ENCODE results near the gene RNF157. TPM values are rescaled to one million over a fixed set of nuclear protein-coding genes. Genes with fewer than 3 reads are reported as not detected.
"Not testable (repeated sequence)": the region's sequence is repeated elsewhere in the genome, so short reads cannot be mapped to it uniquely, and the experiment has no call there.

The RNF157 gene
- total and polyA plus RNA-seq, 2 experiments from 2014 or later: 11.0 to 15.0 TPM

DNA sequence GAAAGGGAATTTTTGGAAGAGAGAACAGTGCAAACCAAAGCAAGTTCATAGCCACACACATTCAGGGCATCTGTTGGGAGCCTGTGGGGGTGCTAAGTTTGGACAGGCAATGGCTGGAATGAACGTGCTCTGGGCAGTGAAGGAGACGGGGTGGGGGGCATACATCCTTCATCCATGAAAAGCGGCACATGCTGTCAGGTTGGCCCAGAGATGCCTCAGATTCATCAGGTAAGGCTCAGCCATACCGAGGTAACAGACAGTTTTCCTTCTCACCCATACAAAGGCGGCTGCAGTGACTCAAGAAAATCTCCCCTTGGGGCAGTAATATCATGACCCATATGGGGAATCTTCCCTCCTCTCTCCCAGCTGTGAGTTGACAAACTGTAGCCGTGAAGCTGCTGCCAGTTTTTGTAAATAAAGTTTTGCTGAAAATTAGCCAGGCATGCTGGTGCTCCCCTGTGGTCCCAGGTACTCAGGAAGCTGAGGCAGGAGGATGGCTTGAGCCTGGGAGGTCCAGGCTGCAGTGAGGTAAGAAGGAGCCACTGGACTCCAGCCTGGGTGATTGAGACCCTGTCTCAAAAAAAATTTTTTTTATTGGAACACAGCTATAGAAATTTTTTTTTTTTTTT, 15.6 kb upstream of the RNF157 start:
- no peak for DNase-seq (ENCODE audit: low read depth in 1 of 2, low spot score in 1 of 2)
- Histone ChIP-seq H3K4me1 (ENCODE audit: low read depth) (peaks cover 3% of the 10 kb centered on the region), H3K4me3 (no peak overlapping the region), H3K27me3 (no peaks in the 10 kb centered on the region), H3K36me3 (no peaks in the 10 kb centered on the region), H3K27ac (no peak overlapping the region), H3K9me3 (ENCODE audit: low read depth) (no peaks in the 10 kb centered on the region)
- TF ChIP-seq, protein P1, sequence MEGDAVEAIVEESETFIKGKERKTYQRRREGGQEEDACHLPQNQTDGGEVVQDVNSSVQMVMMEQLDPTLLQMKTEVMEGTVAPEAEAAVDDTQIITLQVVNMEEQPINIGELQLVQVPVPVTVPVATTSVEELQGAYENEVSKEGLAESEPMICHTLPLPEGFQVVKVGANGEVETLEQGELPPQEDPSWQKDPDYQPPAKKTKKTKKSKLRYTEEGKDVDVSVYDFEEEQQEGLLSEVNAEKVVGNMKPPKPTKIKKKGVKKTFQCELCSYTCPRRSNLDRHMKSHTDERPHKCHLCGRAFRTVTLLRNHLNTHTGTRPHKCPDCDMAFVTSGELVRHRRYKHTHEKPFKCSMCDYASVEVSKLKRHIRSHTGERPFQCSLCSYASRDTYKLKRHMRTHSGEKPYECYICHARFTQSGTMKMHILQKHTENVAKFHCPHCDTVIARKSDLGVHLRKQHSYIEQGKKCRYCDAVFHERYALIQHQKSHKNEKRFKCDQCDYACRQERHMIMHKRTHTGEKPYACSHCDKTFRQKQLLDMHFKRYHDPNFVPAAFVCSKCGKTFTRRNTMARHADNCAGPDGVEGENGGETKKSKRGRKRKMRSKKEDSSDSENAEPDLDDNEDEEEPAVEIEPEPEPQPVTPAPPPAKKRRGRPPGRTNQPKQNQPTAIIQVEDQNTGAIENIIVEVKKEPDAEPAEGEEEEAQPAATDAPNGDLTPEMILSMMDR (IDR thresholded peaks at IDR 0.05; ENCODE audit: low read depth, low read length): no peak

DNA sequence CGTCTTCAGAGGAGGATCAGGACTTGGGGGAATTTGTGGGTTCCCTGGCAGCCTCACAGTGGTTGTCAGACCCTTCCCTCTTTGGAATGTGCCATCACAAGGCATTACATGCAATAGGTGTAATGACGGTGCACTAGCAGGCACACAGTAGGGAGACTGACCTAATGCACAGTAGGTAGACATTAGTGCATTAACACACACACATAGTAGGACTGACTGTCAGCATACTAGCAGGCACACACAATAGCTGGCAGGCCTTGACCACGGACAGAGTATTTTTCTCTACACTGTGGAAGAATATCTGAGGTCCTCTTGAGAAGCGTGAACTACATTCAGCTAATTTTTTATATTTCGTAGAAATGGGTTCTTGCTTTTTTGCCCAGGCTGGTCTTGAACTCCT, 14.0 kb upstream of the RNF157 start:
- TF ChIP-seq, protein P1 (IDR thresholded peaks at IDR 0.05; ENCODE audit: low read depth, low read length): no peak
- no peak overlapping the region for H3K4me3 ChIP-seq
- no peak for DNase-seq (ENCODE audit: low read depth in 1 of 2, low spot score in 1 of 2)
- no peaks in the 10 kb centered on the region for H3K27me3 ChIP-seq
- H3K4me1 ChIP-seq (ENCODE audit: low read depth): peaks cover 3% of the 10 kb centered on the region
- no peaks in the 10 kb centered on the region for H3K36me3 ChIP-seq
- H3K27ac ChIP-seq: no peak overlapping the region
- no peaks in the 10 kb centered on the region for H3K9me3 ChIP-seq (ENCODE audit: low read depth)

DNA sequence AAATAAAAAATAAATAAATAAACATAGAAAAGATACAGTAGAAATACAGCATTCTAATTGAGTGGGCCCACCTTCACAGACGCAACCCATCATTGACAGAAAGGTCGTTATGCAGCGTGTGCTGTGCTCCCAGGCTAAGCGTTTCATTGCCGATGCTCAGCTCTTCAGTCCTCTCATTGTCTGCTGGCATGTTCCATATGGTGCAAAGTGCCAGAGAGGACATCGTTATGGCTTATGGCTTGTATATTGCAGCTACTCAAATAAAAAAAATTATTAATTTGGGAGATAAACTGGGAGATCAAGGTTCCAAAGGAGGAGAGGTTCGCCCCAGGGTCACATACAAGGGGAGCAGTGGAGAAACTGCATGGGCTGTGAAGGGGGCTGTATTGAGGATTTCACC, 13.5 kb upstream of the RNF157 start:
- no peaks in the 10 kb centered on the region for H3K27me3 ChIP-seq
- DNase-seq (ENCODE audit: low read depth in 1 of 2, low spot score in 1 of 2): no peak
- no peak overlapping the region for H3K4me3 ChIP-seq
- no peak overlapping the region for H3K27ac ChIP-seq
- H3K9me3 ChIP-seq (ENCODE audit: low read depth): no peaks in the 10 kb centered on the region
- peaks cover 3% of the 10 kb centered on the region for H3K4me1 ChIP-seq (ENCODE audit: low read depth)
- no peaks in the 10 kb centered on the region for H3K36me3 ChIP-seq
- TF ChIP-seq, protein P1 (IDR thresholded peaks at IDR 0.05; ENCODE audit: low read depth, low read length): no peak

DNA sequence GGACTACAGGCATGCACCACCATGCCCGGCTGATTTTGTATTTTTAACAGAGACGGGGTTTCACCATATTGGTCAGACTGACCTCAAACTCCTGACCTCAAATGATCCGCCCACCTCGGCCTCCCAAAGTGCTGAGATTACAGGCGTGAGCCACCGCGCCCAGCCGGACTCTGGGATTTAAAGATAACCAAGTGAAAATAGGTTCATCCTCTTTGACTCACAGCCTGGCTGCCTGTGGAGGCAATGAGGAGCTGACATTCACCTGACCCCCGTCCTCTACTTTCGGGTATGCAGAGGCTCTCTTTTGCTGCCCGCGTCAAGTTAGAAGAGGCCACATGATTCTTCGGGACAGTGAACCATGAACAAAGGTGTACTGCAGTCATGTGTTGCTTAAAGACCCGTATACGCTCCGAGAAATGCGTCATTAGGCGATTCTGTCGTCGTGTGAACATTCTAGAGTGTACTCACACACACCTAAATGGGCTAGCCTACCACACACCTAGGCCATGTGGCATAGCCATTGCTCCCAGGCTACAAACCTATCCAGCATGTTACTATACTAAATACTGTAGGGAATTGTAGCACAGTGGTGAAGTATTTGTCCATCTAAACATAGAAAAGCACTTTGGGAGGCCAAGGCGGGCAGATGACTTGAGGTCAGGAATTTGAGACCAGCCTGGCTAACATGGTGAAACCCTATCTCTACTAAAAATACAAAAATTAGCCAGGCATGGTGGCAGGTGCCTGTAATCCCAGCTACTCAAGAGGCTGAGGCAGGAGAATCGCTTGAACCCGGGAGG, 12.9 kb upstream of the RNF157 start:
- not testable (repeated sequence) for H3K27ac ChIP-seq; H3K9me3 ChIP-seq (ENCODE audit: low read depth)

DNA sequence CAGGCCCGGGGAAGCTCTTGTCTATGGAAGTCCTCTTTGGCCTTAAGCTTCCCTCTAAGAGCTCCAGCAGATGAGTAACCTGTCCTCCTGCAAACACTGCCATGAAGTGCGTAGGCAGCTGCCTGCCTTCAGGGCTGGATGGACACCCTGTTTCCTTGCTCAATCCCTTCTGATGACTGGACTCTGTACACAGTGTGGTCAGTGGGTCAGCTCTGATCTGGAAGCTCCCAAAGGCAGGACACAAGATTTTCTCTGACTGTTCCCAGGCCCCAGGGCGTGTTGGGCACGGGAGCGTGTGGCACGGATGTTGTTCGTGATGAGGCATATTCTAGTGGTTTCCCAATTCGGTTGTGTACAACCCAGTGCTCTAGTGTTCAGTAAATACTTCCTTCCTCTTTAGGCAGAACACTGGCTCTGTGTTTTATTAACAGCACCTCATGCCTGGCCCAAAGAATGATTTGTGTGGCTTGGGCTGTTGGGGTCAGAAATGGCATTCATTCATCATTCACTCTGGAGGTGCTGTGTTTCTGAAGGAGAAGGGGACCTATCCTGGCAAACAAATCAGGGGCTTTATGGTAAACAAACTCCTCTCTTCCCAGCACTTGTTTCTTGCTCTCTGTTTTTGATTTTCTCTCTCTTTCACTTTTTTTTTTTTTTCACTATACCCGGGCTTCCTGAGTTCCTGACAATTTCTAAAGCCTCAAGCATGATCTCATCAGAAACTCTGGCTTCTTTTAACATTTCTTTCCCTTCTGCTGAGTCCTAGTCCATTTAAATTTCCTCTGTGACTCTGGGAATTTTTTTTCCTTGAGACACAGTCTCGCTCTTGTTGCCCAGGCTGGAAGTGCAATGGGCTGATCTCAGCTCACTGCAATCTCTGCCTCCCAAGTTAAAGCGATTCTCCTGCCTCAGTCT, 12.0 kb upstream of the RNF157 start:
- TF ChIP-seq, protein P1 (IDR thresholded peaks at IDR 0.05; ENCODE audit: low read depth, low read length): no peak
- H3K27me3 ChIP-seq: no peaks in the 10 kb centered on the region

More for the DNA sequence above, 12.9 kb upstream of the RNF157 start:
- not testable (repeated sequence) for H3K36me3 ChIP-seq; H3K4me1 ChIP-seq (ENCODE audit: low read depth); H3K27me3 ChIP-seq; H3K4me3 ChIP-seq; DNase-seq (ENCODE audit: low read depth in 1 of 2, low spot score in 1 of 2)

More for the DNA sequence above, 12.0 kb upstream of the RNF157 start:
- Histone ChIP-seq H3K4me3 (no peak overlapping the region), H3K9me3 (ENCODE audit: low read depth) (no peaks in the 10 kb centered on the region), H3K36me3 (no peaks in the 10 kb centered on the region), H3K27ac (no peak overlapping the region), H3K4me1 (ENCODE audit: low read depth) (peaks cover 3% of the 10 kb centered on the region)
- DNase-seq (ENCODE audit: low read depth in 1 of 2, low spot score in 1 of 2): peak in 1 of 2 donors; percentile 73
